Kidney (tissue), 14 donors: ENCODE results near the gene MYO7B. TPM values are rescaled to one million over a fixed set of nuclear protein-coding genes. Genes with fewer than 3 reads are reported as not detected.

ENCODE experiments used
- DNase-seq, 5 donors: peaks; one replicate each; pipeline ENCODE4 v3.0.0-alpha.2; 2013 to 2020
- FAIRE-seq: peaks from 2 replicates; lab custom pipeline; 2012; peaks lifted over from hg19 to GRCh38; lab: Jason Lieb, UNC
- H3K27ac ChIP-seq, 2 donors: one replicate each; pipeline ENCODE4 v1.7.0; 2013; ENCODE audit warnings: low read depth in 2 of 2, low read length in 2 of 2, inconsistent platforms in 1 of 2
- H3K27me3 ChIP-seq: one replicate; pipeline ENCODE4 v1.7.1; 2013; ENCODE audit warnings: low read length, inconsistent platforms; ENCODE audit not compliant: control insufficient read depth, insufficient read depth
- H3K36me3 ChIP-seq, 3 donors: one replicate each; pipeline versions ENCODE4 v1.7.0 to v1.7.1; 2013; ENCODE audit warnings: low read length in 3 of 3, control low read depth in 1 of 3, inconsistent platforms in 1 of 3; ENCODE audit not compliant: insufficient read depth in 3 of 3, control insufficient read depth in 2 of 3
- H3K4me1 ChIP-seq, 3 donors: one replicate each; pipeline versions ENCODE4 v1.7.0 to v1.7.1; 2013; ENCODE audit warnings: low read length in 3 of 3, inconsistent platforms in 1 of 3, low read depth in 1 of 3; ENCODE audit not compliant: control insufficient read depth in 2 of 3, insufficient read depth in 2 of 3
- H3K4me3 ChIP-seq, 3 donors: one replicate each; pipeline versions ENCODE4 v1.7.0 to v1.8.1; 2013; ENCODE audit warnings: low read length in 3 of 3, control low read depth in 1 of 3, inconsistent platforms in 1 of 3
- H3K9ac ChIP-seq, 3 donors: one replicate each; pipeline versions ENCODE4 v1.7.0 to v1.7.1; 2013; ENCODE audit warnings: low read length in 3 of 3, control low read depth in 1 of 3, inconsistent platforms in 1 of 3
- H3K9me3 ChIP-seq, 3 donors: one replicate each; pipeline versions ENCODE4 v1.7.0 to v1.7.1; 2013; ENCODE audit warnings: low read length in 3 of 3, control low read depth in 1 of 3, inconsistent platforms in 1 of 3; ENCODE audit not compliant: control insufficient read depth in 2 of 3, insufficient read depth in 1 of 3
- CTCF ChIP-seq: IDR thresholded peaks from 3 replicates; pipeline ENCODE4 v1.5.1; 2012; ENCODE audit warnings: mild to moderate bottlenecking, moderate library complexity, borderline replicate concordance; ENCODE audit not compliant: insufficient read depth; ENCODE audit errors: extremely low read depth
- intact Hi-C: fragments of 100-400 bp; cut with DNase I; formaldehyde crosslinking; loops from one replicate; pipeline ENCODE4 v1.11.1; 2022
- polyA plus RNA-seq: library from polyadenylated mRNA; stranded (reverse); fragments of 350-450 nt; fragmentation: Illumina TruSeq; extraction: RNeasy Lipid Tissue Mini Kit (QIAGEN cat#74804); gene quantifications from one replicate; pipeline ENCODE4 v1.2.3, GENCODE V29; 2014; ENCODE audit warnings: low read depth, low replicate concordance; ENCODE audit not compliant: insufficient read depth
- total RNA-seq: library from RNA; stranded (reverse); fragmentation: NEBNext Ultra II Directional; extraction: Animal tissue kit (Norgen Biotek cat#: 25700); gene quantifications from one replicate; pipeline ENCODE4 v1.2.1, GENCODE V29; 2021
- donor health status: control.
- donor health status: control.
- donor health status: control.
- donor health status: control.
- donor health status: control.
- donor health status: DM: yes; HTN: yes; CAD: no.
- donor health status: Normal renal cell carcinoma (clear cell type).

The MYO7B gene
- total and polyA plus RNA-seq, 2 donors from 2014 or later = 11.0 to 22.2 TPM

- H3K27me3 ChIP-seq = no peaks in the 10 kb centered on the region
- no peaks in the 10 kb centered on the region for H3K9me3 ChIP-seq
- peaks cover 0 to 3% (median 0%) of the 10 kb centered on the region in 3 donors for H3K36me3 ChIP-seq
- no peak overlapping the region for H3K9ac ChIP-seq
- DNase-seq (no peak), FAIRE-seq (no peak)
- no peaks in the 10 kb centered on the region for H3K4me1 ChIP-seq
- intact Hi-C loops = no loop called here
- no peak overlapping the region for H3K4me3 ChIP-seq
- TF ChIP-seq CTCF = no peak
- H3K27ac ChIP-seq = no peak overlapping the region
Observed at GRCh38 chr2:127563458-127564428, 28.3 kb downstream of the MYO7B start.

GRCh38 chr2:127564429-127565260, 29.2 kb downstream of the MYO7B start:
- Histone ChIP-seq H3K4me1 (no peaks in the 10 kb centered on the region), H3K4me3 (no peak overlapping the region), H3K9ac (no peak overlapping the region), H3K27me3 (no peaks in the 10 kb centered on the region), H3K9me3 (no peaks in the 10 kb centered on the region), H3K36me3 (peaks cover 0 to 3% (median 0%) of the 10 kb centered on the region in 3 donors), H3K27ac (no peak overlapping the region)
- DNase-seq (peak in 1 of 5 donors; percentile 60), FAIRE-seq (no peak)
- no peak for TF ChIP-seq CTCF
- intact Hi-C loops = no loop called here

- Histone ChIP-seq H3K27me3 (no peaks in the 10 kb centered on the region), H3K4me3 (no peak overlapping the region), H3K4me1 (no peaks in the 10 kb centered on the region), H3K36me3 (peaks cover 0 to 3% (median 0%) of the 10 kb centered on the region in 3 donors), H3K9me3 (no peaks in the 10 kb centered on the region), H3K27ac (no peak overlapping the region), H3K9ac (no peak overlapping the region)
- peak in 1 of 5 donors; percentile 34 for DNase-seq
- no peak for FAIRE-seq
- intact Hi-C loops = no loop called here
- TF ChIP-seq CTCF = no peak
Observed at GRCh38 chr2:127565261-127566138, 30.0 kb downstream of the MYO7B start.
